ENCODE measurements around the gene C9orf152. TPM values are rescaled to one million over a fixed set of nuclear protein-coding genes. Genes with fewer than 3 reads are reported as not detected.

C9orf152 gene
- not detected in 2 replicates for total RNA-seq (2014; rRNA removed; shearing (Covaris generic))

GRCh38 chr9:110208031-110208430, at the start of gene C9orf152:
Gene C9orf152, minus strand, starts transcription at chr9:110208159. Its CDS starts 580 bp downstream, at chr9:110207579.

DNA sequence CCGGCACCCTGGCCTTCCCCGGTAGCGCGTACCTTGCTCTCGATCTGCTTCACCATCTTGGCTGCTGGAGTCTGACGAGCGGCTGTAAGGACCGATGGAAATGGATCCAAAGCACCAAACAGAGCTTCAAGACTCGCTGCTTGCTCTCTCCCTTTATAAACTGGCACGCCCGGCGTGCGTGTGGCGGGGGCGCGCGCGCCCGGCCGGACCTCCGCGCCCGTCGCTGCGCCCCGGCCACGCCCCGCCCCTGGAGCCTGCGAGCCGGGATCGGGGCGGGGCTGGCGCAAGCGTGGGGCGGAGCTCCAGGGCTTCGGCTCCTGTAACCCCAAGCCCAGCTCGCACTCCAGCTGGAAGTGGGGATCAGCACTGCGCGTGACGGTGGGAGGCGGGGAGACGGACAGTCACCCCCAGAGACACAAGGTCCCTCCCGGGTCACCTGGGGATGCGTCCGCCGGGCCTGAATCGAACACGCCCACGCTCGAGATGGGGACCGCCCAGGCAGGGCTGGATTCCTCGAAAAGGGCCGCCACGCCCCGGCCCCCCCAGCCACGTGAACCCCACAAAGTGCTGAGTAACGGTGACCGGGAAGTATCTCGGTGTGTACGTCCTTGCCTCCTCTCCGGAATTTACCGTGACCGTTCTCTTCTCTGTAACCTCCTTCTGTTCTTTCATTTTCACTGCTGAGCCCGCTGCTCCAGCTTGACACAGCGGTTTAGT, 48.6 kb upstream of the C9orf152 start, which contains the start of gene TXN:
Gene TXN, minus strand, starts transcription at position 128 of the 717 bp plus-strand sequence. Its CDS starts 72 bp downstream, at position 56.

Other genes starting within 250 kb of the C9orf152 start
- 258 and 291 TPM in 2 replicates for gene TXN, start 48.3 kb upstream of the C9orf152 start, total RNA-seq (2014; rRNA removed; shearing (Covaris generic))
- not detected in 2 replicates for gene TXNDC8, start 129.7 kb upstream of the C9orf152 start, total RNA-seq (2014; rRNA removed; shearing (Covaris generic))

Data from A375 (cell line).